Measurements from ENCODE around the gene CDK15.

DNA sequence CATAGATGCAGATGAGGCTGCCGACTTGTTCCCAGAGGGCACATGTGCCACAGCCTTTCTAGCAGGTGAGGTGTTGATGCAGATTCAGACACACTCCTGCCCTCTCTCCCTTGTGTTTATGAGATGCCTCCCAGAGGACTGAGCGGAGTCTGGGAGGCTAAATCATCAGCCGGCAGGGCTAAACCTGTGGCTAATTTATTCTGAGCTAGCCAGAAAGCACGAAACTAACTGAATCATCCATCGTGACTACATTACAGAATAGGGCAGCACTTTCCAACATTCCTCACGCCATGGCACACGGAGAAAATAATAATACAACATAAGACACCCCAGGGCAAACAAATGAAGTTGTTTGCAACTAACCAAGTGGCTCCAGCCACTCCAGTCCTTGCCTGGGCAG is 125.6 kb downstream of the CDK15 start:
- TF ChIP-seq, protein P1, sequence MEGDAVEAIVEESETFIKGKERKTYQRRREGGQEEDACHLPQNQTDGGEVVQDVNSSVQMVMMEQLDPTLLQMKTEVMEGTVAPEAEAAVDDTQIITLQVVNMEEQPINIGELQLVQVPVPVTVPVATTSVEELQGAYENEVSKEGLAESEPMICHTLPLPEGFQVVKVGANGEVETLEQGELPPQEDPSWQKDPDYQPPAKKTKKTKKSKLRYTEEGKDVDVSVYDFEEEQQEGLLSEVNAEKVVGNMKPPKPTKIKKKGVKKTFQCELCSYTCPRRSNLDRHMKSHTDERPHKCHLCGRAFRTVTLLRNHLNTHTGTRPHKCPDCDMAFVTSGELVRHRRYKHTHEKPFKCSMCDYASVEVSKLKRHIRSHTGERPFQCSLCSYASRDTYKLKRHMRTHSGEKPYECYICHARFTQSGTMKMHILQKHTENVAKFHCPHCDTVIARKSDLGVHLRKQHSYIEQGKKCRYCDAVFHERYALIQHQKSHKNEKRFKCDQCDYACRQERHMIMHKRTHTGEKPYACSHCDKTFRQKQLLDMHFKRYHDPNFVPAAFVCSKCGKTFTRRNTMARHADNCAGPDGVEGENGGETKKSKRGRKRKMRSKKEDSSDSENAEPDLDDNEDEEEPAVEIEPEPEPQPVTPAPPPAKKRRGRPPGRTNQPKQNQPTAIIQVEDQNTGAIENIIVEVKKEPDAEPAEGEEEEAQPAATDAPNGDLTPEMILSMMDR (IDR thresholded peaks at IDR 0.05; ENCODE audit: low read length) = no peak
- no peak for TF ChIP-seq EZH2 (optimal IDR thresholded peaks at IDR 0.05; ENCODE audit: low read depth, low read length)
- TF ChIP-seq EZH2phosphoT487 (IDR thresholded peaks at IDR 0.05; ENCODE audit: low read length) = no peak

All from MM.1S (cell line).